D721Med (cell line): Measurements from ENCODE around the gene XYLT1.

Experiments used
- DNase-seq: peaks from one replicate; pipeline ENCODE4 v3.0.0; 2011; ENCODE audit warnings: low spot score; ENCODE audit not compliant: insufficient read length
- FAIRE-seq: peaks from 2 replicates; lab custom pipeline; 2011; peaks lifted over from hg19 to GRCh38; lab: Jason Lieb, UNC
- CTCF ChIP-seq: IDR thresholded peaks from 2 replicates; pipeline ENCODE4 v1.5.1; 2012; ENCODE audit warnings: mild to moderate bottlenecking, control low read depth; ENCODE audit not compliant: insufficient read depth; ENCODE audit errors: missing control alignments

The XYLT1 gene

GRCh38 chr16:17053536-17054160 is 417.1 kb downstream of the XYLT1 start:
- TF ChIP-seq CTCF, result no peak
- DNase-seq, result no peak
- FAIRE-seq, result no peak
